ENCODE measurements around the gene DLX3. TPM values are rescaled to one million over a fixed set of nuclear protein-coding genes. Genes with fewer than 3 reads are reported as not detected.

Gene DLX3
- total RNA-seq, 1 experiment from 2014 or later, result 0.74 TPM

GRCh38 chr17:49977463-49978389, 17.3 kb downstream of the DLX3 start (continued):
- TF ChIP-seq, protein P1, sequence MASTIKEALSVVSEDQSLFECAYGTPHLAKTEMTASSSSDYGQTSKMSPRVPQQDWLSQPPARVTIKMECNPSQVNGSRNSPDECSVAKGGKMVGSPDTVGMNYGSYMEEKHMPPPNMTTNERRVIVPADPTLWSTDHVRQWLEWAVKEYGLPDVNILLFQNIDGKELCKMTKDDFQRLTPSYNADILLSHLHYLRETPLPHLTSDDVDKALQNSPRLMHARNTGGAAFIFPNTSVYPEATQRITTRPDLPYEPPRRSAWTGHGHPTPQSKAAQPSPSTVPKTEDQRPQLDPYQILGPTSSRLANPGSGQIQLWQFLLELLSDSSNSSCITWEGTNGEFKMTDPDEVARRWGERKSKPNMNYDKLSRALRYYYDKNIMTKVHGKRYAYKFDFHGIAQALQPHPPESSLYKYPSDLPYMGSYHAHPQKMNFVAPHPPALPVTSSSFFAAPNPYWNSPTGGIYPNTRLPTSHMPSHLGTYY (CRISPR knock-in tag; IDR thresholded peaks at IDR 0.05), result no peak
- TF ChIP-seq CREM (CRISPR knock-in tag; IDR thresholded peaks at IDR 0.05), result no peak
- TF ChIP-seq, protein P2, sequence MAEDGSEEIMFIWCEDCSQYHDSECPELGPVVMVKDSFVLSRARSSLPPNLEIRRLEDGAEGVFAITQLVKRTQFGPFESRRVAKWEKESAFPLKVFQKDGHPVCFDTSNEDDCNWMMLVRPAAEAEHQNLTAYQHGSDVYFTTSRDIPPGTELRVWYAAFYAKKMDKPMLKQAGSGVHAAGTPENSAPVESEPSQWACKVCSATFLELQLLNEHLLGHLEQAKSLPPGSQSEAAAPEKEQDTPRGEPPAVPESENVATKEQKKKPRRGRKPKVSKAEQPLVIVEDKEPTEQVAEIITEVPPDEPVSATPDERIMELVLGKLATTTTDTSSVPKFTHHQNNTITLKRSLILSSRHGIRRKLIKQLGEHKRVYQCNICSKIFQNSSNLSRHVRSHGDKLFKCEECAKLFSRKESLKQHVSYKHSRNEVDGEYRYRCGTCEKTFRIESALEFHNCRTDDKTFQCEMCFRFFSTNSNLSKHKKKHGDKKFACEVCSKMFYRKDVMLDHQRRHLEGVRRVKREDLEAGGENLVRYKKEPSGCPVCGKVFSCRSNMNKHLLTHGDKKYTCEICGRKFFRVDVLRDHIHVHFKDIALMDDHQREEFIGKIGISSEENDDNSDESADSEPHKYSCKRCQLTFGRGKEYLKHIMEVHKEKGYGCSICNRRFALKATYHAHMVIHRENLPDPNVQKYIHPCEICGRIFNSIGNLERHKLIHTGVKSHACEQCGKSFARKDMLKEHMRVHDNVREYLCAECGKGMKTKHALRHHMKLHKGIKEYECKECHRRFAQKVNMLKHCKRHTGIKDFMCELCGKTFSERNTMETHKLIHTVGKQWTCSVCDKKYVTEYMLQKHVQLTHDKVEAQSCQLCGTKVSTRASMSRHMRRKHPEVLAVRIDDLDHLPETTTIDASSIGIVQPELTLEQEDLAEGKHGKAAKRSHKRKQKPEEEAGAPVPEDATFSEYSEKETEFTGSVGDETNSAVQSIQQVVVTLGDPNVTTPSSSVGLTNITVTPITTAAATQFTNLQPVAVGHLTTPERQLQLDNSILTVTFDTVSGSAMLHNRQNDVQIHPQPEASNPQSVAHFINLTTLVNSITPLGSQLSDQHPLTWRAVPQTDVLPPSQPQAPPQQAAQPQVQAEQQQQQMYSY (CRISPR knock-in tag; IDR thresholded peaks at IDR 0.05), result no peak
- no peak for TF ChIP-seq NR2C2 (CRISPR knock-in tag; IDR thresholded peaks at IDR 0.05)

- CTCF ChIA-PET, result interaction anchor here (1.2 to 15.4 kb wide), 9 partner anchors 12 to 115 kb away, joined by 3 to 221 read pairs (median 11); partner anchors contain the start of gene DLX3
- POLR2A ChIA-PET, result no interaction called here
- H3K36me3 Mint-ChIP-seq, result no peaks in the 10 kb centered on the region
- H3K27me3 Mint-ChIP-seq (ENCODE audit: low read depth), result peaks cover 98% of the 10 kb centered on the region
- no peaks in the 10 kb centered on the region for H3K9me3 Mint-ChIP-seq
- DNase-seq (ENCODE audit: low spot score), result no peak
- H3K4me3 Mint-ChIP-seq, result no peak overlapping the region
- H3K4me1 Mint-ChIP-seq, result peaks cover 54% of the 10 kb centered on the region
- no peak overlapping the region for H3K27ac Mint-ChIP-seq
- TF ChIP-seq ESRRA (CRISPR knock-in tag; IDR thresholded peaks at IDR 0.05; ENCODE audit: borderline replicate concordance) (no peak), OVOL2 (CRISPR knock-in tag; IDR thresholded peaks at IDR 0.05; ENCODE audit: borderline replicate concordance) (no peak), ZBTB43 (CRISPR knock-in tag; IDR thresholded peaks at IDR 0.05) (no peak), ZNF671 (CRISPR knock-in tag; IDR thresholded peaks at IDR 0.05) (no peak), SMAD3 (CRISPR knock-in tag; IDR thresholded peaks at IDR 0.05; ENCODE audit: borderline replicate concordance) (no peak), STAT6 (CRISPR knock-in tag; conservative IDR thresholded peaks at IDR 0.05; ENCODE audit: low read depth) (no peak), ATF6 (CRISPR knock-in tag; IDR thresholded peaks at IDR 0.05) (no peak), EMX1 (CRISPR knock-in tag; IDR thresholded peaks at IDR 0.05) (no peak), SMAD4 (CRISPR knock-in tag; IDR thresholded peaks at IDR 0.05) (no peak), NR3C1 (CRISPR knock-in tag; conservative IDR thresholded peaks at IDR 0.05; ENCODE audit: low read depth) (no peak)
- TF ChIP-seq, protein P3, sequence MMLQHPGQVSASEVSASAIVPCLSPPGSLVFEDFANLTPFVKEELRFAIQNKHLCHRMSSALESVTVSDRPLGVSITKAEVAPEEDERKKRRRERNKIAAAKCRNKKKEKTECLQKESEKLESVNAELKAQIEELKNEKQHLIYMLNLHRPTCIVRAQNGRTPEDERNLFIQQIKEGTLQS (CRISPR knock-in tag; conservative IDR thresholded peaks at IDR 0.05), result no peak
- TF ChIP-seq, protein P4, sequence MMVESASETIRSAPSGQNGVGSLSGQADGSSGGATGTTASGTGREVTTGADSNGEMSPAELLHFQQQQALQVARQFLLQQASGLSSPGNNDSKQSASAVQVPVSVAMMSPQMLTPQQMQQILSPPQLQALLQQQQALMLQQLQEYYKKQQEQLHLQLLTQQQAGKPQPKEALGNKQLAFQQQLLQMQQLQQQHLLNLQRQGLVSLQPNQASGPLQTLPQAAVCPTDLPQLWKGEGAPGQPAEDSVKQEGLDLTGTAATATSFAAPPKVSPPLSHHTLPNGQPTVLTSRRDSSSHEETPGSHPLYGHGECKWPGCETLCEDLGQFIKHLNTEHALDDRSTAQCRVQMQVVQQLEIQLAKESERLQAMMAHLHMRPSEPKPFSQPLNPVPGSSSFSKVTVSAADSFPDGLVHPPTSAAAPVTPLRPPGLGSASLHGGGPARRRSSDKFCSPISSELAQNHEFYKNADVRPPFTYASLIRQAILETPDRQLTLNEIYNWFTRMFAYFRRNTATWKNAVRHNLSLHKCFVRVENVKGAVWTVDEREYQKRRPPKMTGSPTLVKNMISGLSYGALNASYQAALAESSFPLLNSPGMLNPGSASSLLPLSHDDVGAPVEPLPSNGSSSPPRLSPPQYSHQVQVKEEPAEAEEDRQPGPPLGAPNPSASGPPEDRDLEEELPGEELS (CRISPR knock-in tag; IDR thresholded peaks at IDR 0.05), result no peak
- no peak for ATAC-seq
Measured at GRCh38 chr17:49976828-49977202, 18.2 kb downstream of the DLX3 start.

Measured in WTC11 (cell line).